Subcutaneous abdominal adipose tissue (tissue), 5 donors: ENCODE data around the gene CCDC170.
"Not testable (repeated sequence)": the region's sequence is repeated elsewhere in the genome, so short reads cannot be mapped to it uniquely, and the experiment has no call there.

Experiments used
- H3K27ac ChIP-seq: one replicate; pipeline ENCODE4 v1.7.0; 2013; ENCODE audit warnings: low read depth, mild to moderate bottlenecking, inconsistent platforms, low read length, moderate library complexity
- H3K27me3 ChIP-seq, 5 donors: one replicate each; pipeline ENCODE4 v1.7.0; 2013; ENCODE audit warnings: low read length in 5 of 5, inconsistent platforms in 1 of 5; ENCODE audit not compliant: control insufficient read depth in 5 of 5, insufficient read depth in 4 of 5
- H3K36me3 ChIP-seq, 5 donors: one replicate each; pipeline ENCODE4 v1.7.0; 2013; ENCODE audit warnings: low read length in 5 of 5; ENCODE audit not compliant: control insufficient read depth in 5 of 5, insufficient read depth in 5 of 5
- H3K4me1 ChIP-seq, 5 donors: one replicate each; pipeline ENCODE4 v1.7.0; 2013; ENCODE audit warnings: low read length in 5 of 5, mild to moderate bottlenecking in 3 of 5, moderate library complexity in 1 of 5; ENCODE audit not compliant: control insufficient read depth in 5 of 5, insufficient read depth in 5 of 5
- H3K4me3 ChIP-seq, 5 donors: one replicate each; pipeline ENCODE4 v1.7.0; 2013; ENCODE audit warnings: low read length in 5 of 5, low read depth in 1 of 5
- H3K9ac ChIP-seq, 5 donors: one replicate each; pipeline ENCODE4 v1.7.0; 2013; ENCODE audit warnings: low read length in 5 of 5, mild to moderate bottlenecking in 4 of 5, moderate library complexity in 3 of 5
- H3K9me3 ChIP-seq, 5 donors: one replicate each; pipeline ENCODE4 v1.7.0; 2013; ENCODE audit warnings: low read length in 5 of 5; ENCODE audit not compliant: control insufficient read depth in 5 of 5
- donor health status: healthy.
- donor health status: healthy.
- donor health status: healthy.
- donor health status: healthy.
- donor health status: healthy.

CCDC170 gene

GRCh38 chr6:151509048-151509447, 15.2 kb downstream of the CCDC170 start:
- no peaks in the 10 kb centered on the region for H3K9me3 ChIP-seq
- H3K4me3 ChIP-seq = no peak overlapping the region
- no peaks in the 10 kb centered on the region for H3K36me3 ChIP-seq
- no peaks in the 10 kb centered on the region for H3K4me1 ChIP-seq
- no peaks in the 10 kb centered on the region for H3K27me3 ChIP-seq
- H3K9ac ChIP-seq = no peak overlapping the region
- H3K27ac ChIP-seq = no peak overlapping the region

- no peaks in the 10 kb centered on the region for H3K36me3 ChIP-seq
- H3K4me3 ChIP-seq = no peak overlapping the region
- no peak overlapping the region for H3K27ac ChIP-seq
- no peak overlapping the region for H3K9ac ChIP-seq
- H3K27me3 ChIP-seq = no peaks in the 10 kb centered on the region
- H3K9me3 ChIP-seq = no peaks in the 10 kb centered on the region
- no peaks in the 10 kb centered on the region for H3K4me1 ChIP-seq
Observed at GRCh38 chr6:151512481-151512880, 18.7 kb downstream of the CCDC170 start.

GRCh38 chr6:151514000-151514730, 20.3 kb downstream of the CCDC170 start:
- Histone ChIP-seq H3K27ac (no peak overlapping the region), H3K9ac (no peak overlapping the region), H3K36me3 (no peaks in the 10 kb centered on the region), H3K4me1 (no peaks in the 10 kb centered on the region), H3K9me3 (peaks cover 0 to 4% (median 0%) of the 10 kb centered on the region in 5 donors), H3K4me3 (no peak overlapping the region), H3K27me3 (no peaks in the 10 kb centered on the region)

- H3K4me1 ChIP-seq, H3K27me3 ChIP-seq, H3K4me3 ChIP-seq, H3K9ac ChIP-seq, H3K27ac ChIP-seq, H3K36me3 ChIP-seq: not testable (repeated sequence)
- peaks cover 0 to 13% (median 5%) of the 10 kb centered on the region in 5 donors for H3K9me3 ChIP-seq
Observed at GRCh38 chr6:151518992-151519391, 25.2 kb downstream of the CCDC170 start.

GRCh38 chr6:151523034-151523433, 29.2 kb downstream of the CCDC170 start:
- Histone ChIP-seq H3K9me3 (peaks cover 0 to 15% (median 8%) of the 10 kb centered on the region in 5 donors), H3K27ac (no peak overlapping the region), H3K27me3 (no peaks in the 10 kb centered on the region), H3K36me3 (no peaks in the 10 kb centered on the region), H3K9ac (no peak overlapping the region), H3K4me1 (no peaks in the 10 kb centered on the region), H3K4me3 (no peak overlapping the region)

GRCh38 chr6:151524059-151524458, 30.2 kb downstream of the CCDC170 start:
- H3K9me3 ChIP-seq = peaks cover 0 to 15% (median 8%) of the 10 kb centered on the region in 5 donors
- H3K4me1 ChIP-seq = no peaks in the 10 kb centered on the region
- H3K27ac ChIP-seq = no peak overlapping the region
- H3K27me3 ChIP-seq = no peaks in the 10 kb centered on the region
- no peak overlapping the region for H3K4me3 ChIP-seq
- H3K36me3 ChIP-seq = no peaks in the 10 kb centered on the region
- H3K9ac ChIP-seq = no peak overlapping the region

GRCh38 chr6:151534576-151534975, 40.8 kb downstream of the CCDC170 start:
- H3K27ac ChIP-seq = no peak overlapping the region
- no peak overlapping the region for H3K4me3 ChIP-seq
- peaks cover 0 to 3% (median 0%) of the 10 kb centered on the region in 5 donors for H3K9me3 ChIP-seq
- H3K36me3 ChIP-seq = peaks cover 0 to 4% (median 0%) of the 10 kb centered on the region in 5 donors
- no peak overlapping the region for H3K9ac ChIP-seq
- H3K4me1 ChIP-seq = peaks cover 0 to 25% (median 10%) of the 10 kb centered on the region in 5 donors
- H3K27me3 ChIP-seq = no peaks in the 10 kb centered on the region

- Histone ChIP-seq H3K4me3 (no peak overlapping the region), H3K9ac (no peak overlapping the region), H3K36me3 (peaks cover 0 to 6% (median 0%) of the 10 kb centered on the region in 5 donors), H3K4me1 (peaks cover 0 to 27% (median 10%) of the 10 kb centered on the region in 5 donors), H3K9me3 (peaks cover 0 to 8% (median 5%) of the 10 kb centered on the region in 5 donors), H3K27me3 (no peaks in the 10 kb centered on the region), H3K27ac (peak overlapping the region; percentile 91)
Observed at GRCh38 chr6:151535476-151536187, 41.8 kb downstream of the CCDC170 start.

- peaks cover 0 to 27% (median 10%) of the 10 kb centered on the region in 5 donors for H3K4me1 ChIP-seq
- H3K9me3 ChIP-seq = peaks cover 0 to 8% (median 5%) of the 10 kb centered on the region in 5 donors
- peak overlapping the region in 1 of 5 donors; percentile 4 for H3K4me3 ChIP-seq
- peak overlapping the region in 1 of 5 donors; percentile 4 for H3K9ac ChIP-seq
- peak overlapping the region; percentile 91 for H3K27ac ChIP-seq
- peaks cover 0 to 6% (median 0%) of the 10 kb centered on the region in 5 donors for H3K36me3 ChIP-seq
- H3K27me3 ChIP-seq = no peaks in the 10 kb centered on the region
Observed at GRCh38 chr6:151536188-151536479, 42.3 kb downstream of the CCDC170 start.

GRCh38 chr6:151537556-151537955, 43.7 kb downstream of the CCDC170 start:
- peaks cover 0 to 6% (median 5%) of the 10 kb centered on the region in 5 donors for H3K9me3 ChIP-seq
- H3K27me3 ChIP-seq = no peaks in the 10 kb centered on the region
- H3K9ac ChIP-seq = peak overlapping the region in 1 of 5 donors; percentile 59
- H3K4me3 ChIP-seq = peak overlapping the region in 3 of 5 donors; percentile 28 to 55 (median 29)
- peaks cover 0 to 27% (median 10%) of the 10 kb centered on the region in 5 donors for H3K4me1 ChIP-seq
- peak overlapping the region; percentile 91 for H3K27ac ChIP-seq
- peaks cover 0 to 6% (median 0%) of the 10 kb centered on the region in 5 donors for H3K36me3 ChIP-seq
